IPS-NIHi7 (cell line): ENCODE data around the gene NCAN.

Experiments used
- DNase-seq: peaks from one replicate; pipeline ENCODE4 v3.0.0; 2012; ENCODE audit warnings: mixed read lengths; ENCODE audit errors: extremely low spot score

The NCAN gene

GRCh38 chr19:19259741-19260140, 48.0 kb downstream of the NCAN start:
- peak; percentile 84 for DNase-seq

DNA sequence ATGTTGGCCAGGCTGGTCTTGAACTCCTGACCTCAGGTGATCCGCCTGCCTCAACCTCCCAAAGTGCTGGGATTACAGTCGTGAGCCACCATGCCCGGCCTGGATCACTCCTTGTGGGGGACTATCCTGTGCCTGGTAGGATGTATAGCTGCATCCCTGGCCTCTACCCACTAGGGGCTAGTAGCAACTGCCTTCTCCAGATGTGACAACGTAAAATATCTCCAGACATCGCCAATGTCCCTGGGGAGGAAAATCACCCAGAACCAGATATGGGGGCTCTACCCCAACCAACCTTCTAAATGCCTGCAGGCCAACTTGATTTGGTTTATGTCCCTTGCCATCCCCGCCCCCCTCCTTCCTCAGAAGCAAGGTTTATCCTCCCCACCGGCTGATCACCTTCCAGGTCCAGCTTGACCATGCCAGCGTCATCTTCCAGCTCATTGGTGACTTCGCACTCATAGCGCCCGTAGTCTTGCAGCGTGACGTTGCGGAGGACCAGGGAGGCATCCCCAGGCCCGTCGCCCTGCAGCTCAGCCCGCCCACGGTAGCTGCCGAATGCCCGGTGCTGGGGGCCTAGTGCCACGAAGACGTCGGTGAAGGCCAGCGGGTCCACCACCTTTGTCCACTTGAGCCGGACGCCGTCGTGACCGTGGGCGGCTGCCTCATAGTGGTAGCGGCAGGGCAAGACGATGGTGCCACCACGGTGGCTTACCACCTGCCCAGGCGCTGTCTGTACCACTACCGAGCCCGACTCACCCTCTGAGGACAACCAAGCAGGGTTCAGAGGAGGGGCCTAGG, 48.9 kb downstream of the NCAN start:
- DNase-seq: no peak

- peak; percentile 86 for DNase-seq
Observed at GRCh38 chr19:19261350-19262189, 49.8 kb downstream of the NCAN start.

DNA sequence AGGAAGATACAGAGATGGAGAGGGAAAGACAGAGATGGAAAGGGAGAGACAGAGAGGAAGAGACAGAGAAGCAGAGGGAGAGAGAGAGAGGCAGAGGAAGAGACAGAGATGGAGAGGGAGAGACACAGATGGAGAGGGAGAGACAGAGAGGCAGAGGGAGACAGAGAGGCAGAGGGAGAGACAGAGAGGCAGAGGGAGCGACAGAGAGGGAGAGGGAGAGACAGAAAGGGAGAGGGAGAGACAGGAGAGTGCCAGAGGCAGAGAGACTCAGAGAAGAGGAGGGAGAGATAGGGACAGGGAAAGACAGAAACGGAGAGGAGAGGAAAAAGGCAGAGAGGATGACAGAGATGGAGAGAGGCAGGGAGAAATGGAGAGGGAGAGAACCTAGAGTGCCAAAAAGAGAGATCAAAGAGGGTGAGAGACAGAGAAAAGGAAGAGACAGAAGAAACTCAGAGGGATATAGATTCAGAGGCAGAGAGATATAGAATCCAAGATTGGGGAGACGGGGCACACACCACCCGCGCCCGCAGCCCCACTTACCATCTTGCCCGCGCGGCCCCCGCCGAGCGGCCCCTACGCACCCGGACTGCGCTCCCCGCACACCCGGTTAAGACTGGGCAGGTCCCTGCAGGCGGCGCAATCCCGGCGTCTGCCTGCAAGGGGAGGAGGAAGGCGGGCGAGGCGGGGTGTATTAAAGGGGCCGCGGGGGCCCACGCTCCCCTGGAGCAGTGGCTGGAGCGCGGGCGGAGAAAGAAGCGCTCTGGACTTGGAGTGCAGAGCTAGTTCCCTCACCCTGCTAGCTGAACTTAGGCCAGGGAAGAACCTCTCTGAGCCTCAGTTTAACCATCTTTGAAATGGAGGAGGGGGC, 50.7 kb downstream of the NCAN start:
- DNase-seq: peak; percentile 73

DNA sequence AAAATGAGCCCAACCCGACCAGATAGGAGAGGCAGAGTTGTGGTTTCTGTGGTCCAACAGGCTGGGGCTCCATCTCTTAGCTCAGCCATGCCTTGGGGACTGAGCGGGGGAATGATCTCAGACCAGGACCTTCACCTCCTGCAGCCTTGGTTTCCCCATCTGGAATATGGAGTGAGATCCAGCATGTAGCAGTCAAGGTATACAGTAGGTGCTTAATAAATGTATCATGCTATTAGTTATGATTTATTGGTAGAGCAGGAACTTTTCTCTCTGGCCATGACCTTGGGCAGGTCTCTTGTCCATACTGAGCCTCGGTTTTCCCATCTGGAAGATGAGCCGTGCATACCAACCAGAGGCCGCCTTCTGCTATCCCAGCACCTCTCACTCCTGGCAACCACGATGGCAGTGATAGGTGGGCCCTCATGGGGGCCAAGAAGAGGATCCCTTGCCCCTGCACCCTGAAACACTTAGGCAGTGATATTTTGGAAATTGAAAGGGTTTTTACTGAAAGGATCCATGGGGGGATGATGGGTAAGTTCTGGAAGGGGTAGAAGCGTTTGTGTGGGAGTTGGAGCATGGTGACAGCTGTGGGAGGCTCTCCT, 52.2 kb downstream of the NCAN start:
- no peak for DNase-seq

GRCh38 chr19:19267305-19267704, 55.5 kb downstream of the NCAN start:
- DNase-seq: no peak

GRCh38 chr19:19268453-19269385, 57.0 kb downstream of the NCAN start:
- DNase-seq: no peak

GRCh38 chr19:19269952-19270694, 58.4 kb downstream of the NCAN start:
- peak; percentile 84 for DNase-seq

GRCh38 chr19:19270749-19271571, 59.2 kb downstream of the NCAN start:
- no peak for DNase-seq

GRCh38 chr19:19271828-19272599, 60.3 kb downstream of the NCAN start:
- DNase-seq: no peak

DNA sequence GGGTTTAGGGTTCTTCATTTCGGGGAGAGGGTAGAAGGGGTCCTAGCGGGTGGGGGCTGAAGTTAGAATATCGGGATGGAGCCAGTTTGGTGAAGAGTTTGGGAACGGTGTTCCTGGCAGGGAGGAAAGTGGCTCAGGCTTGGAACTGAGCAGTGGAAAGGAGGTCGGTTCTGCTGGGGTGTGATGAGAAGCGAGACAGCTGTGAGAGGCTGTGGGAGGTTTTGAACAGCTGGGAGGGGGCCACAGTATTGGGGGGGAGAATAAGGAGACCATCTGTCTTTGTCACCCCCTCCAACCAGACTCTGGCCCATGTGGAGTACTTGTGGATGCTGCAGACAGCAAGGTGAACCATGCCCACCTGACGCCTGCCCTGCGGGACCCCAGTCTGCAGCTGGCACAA, 62.4 kb downstream of the NCAN start:
- DNase-seq: no peak

- no peak for DNase-seq
Observed at GRCh38 chr19:19274716-19275565, 63.2 kb downstream of the NCAN start.

DNA sequence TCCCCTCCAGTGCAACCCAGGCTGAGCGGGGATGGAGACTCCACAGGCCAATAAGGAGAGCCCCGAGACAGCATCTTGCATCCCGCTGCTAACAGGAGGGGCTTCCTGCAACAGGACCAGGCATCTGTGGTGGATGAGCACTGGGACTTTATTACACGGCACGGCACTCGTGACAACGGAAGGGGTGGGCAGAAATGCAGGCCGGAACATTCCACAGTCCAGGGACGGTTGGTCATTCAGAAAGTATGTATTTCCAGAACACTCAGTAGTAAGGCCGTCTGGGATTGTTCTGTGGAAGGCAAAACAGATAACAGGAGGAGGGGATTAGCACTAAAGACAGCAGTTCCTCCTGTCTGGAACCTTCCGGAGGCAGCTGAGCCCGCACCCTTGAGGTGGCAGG, 64.6 kb downstream of the NCAN start:
- no peak for DNase-seq

DNA sequence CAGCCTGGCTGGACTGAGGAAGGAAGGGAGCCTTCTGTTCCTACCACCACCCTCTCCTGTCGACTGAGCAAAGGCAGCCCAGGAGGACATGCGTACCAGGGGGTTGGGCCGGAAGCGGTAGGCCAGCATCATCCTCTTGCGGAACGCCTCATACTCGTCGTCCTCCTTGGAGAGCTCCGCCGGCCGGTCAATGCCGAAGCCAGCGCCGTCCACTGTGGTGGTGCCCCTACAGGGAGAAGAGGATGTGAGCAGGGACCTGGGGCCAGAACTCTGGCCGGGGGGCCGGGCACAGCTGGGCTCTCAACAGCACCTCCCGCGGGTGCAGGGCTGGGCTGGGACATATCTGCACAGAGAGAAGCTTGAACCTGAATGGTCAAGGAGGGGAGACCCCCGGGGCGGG, 65.1 kb downstream of the NCAN start:
- DNase-seq: no peak

GRCh38 chr19:19278315-19278714, 66.6 kb downstream of the NCAN start:
- DNase-seq: no peak

- DNase-seq: no peak
Observed at GRCh38 chr19:19279062-19279612, 67.4 kb downstream of the NCAN start.

GRCh38 chr19:19279853-19280252, 68.1 kb downstream of the NCAN start:
- DNase-seq: no peak
